HG03520 (cell line): Measurements from ENCODE around the gene SSB.
"Not testable (repeated sequence)": the region's sequence is repeated elsewhere in the genome, so short reads cannot be mapped to it uniquely, and the experiment has no call there.

ENCODE experiments used
- ATAC-seq: cut with Tn5 transposase; IDR thresholded peaks from one replicate; pipeline ENCODE4 v1.9.1; 2021; ENCODE audit warnings: mild to moderate bottlenecking, moderate library complexity; ENCODE audit not compliant: unreplicated experiment

SSB gene

GRCh38 chr2:169827272-169828140 lies 28.8 kb downstream of the SSB start, which contains the start of gene UBR3:
Gene UBR3 (plus strand): TSS chr2:169827454. CDS start chr2:169827508, 54 bp downstream.
- ATAC-seq = peak; percentile 74

- no peak for ATAC-seq
Measured at GRCh38 chr2:169828141-169828811, 29.6 kb downstream of the SSB start.

- ATAC-seq = no peak
Measured at GRCh38 chr2:169834401-169834800, 35.7 kb downstream of the SSB start.

GRCh38 chr2:169838743-169839489 lies 40.2 kb downstream of the SSB start:
- no peak for ATAC-seq

DNA sequence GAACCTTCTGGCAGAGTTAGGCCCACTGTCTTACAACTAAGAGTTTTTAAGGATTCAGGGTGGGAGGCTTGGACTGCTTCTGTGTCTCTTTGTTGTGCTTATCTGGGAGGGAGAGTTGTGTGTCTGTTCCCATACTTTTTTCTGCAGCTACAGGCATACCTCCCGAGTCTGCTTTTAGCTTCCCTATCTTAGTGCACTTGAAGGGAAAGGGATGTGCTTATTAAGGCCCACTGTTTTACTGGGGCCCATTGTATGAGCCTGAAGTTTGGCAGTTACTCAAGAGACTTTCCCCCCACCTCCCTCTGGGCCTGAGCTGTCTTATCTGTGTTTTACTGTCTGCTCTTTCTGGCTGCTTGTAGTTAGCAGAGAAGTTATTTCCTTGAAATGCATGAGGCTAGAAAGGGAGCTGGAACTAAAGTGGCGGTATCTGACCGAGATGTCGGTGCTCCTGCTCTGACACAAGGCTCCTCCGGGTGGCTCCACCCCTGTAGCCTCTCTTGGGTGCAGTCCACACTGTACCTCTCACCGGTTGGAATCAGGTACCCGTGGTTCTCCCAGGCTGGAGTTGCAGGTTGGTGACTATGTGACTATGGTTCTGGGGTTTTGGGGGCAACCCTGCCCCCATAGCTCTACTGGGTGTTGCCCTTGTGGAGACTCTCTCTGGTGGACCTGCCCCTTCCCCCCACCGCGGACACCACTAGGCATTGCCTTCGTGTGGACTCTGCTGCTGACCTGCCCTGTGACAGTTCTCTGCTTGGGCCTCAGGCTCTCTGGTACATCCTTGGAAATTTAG lies 41.5 kb downstream of the SSB start:
- ATAC-seq = no peak

- no peak for ATAC-seq
Measured at GRCh38 chr2:169840747-169841142, 42.1 kb downstream of the SSB start.

DNA sequence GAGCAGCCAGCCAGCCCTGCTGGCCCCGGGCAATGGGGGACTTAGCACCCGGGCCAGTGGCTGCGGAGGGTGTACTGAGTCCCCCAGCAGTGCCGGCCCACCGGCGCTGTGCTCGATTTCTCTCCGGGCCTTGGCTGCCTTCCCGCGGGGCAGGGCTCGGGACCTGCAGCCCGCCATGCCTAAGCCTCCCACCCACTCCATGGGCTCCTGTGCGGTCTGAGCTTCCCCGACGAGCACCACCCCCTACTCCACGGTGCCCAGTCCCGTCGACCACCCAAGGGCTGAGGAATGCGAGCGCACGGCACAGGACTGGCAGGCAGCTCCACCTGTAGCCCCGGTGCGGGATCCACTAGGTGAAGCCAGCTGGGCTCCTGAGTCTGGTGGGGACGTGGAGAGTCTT lies 43.0 kb downstream of the SSB start:
- not testable (repeated sequence) for ATAC-seq

DNA sequence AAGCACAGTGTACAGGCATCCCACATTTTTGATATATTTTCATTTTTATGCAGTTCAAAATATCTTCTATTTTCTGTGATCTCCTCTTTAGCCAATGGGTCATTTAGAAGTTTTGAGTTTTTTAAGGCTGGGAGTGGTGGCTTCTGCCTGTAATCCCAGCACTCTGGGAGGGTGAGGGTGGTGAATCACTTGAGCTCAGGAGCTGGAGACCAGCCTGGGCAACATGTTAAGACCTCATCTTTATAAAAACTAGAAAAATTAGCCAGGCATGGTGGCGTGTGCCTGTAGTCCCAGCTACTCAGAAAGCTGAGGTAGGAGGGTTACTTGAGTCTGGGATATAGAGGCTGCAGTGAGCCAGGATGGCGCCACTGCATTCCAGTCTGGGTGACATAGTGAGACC lies 46.3 kb downstream of the SSB start:
- no peak for ATAC-seq

GRCh38 chr2:169848959-169849693 lies 50.5 kb downstream of the SSB start:
- not testable (repeated sequence) for ATAC-seq

DNA sequence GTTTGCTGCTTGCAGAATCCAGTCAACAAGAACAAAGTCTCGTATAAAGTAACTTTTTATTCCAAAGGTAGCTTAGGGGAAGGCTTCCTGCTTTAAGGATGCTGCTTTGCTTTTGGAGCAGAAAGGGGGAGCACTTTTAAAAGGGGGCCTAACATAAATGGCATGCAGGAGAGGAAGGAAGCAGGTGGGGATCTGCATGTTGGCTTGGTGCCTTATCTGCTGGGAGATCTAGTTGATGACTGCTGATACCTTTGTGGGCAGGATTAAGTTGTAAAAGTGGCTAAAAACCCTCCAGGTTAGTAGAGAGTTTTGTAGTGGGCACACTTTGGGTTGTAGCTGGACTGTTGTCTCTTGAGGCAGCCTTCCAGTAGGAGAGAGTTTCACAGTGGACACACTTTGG lies 51.0 kb downstream of the SSB start:
- ATAC-seq = no peak

DNA sequence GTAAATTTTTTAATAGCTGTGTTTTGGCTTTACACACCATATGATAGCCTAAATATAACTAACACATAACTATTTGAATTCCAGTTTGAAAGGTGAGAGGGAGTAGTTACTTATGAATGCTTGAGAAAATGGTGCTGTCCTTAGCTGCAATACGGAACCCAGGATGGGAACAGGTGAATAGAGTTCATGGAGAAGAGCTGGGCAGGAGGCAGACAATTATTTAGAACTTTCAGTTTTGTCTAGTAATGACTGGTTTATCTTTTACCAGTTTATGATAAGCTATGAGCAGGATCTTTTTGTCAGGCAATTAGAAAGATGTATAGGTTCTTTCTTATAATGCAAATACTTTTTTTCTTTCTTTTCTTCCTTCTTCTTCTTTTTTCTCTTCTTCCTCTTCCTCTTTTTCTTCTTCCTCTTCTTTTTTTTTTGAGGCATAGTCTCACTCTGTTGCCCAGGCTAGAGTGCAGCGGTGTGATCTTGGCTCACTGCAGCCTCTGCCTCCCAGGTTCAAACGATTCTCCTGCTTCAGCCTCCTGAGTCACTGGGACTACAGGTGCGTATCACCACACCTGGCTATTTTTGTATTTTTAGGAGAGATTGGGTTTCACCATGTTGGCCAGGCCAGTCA lies 54.5 kb downstream of the SSB start:
- no peak for ATAC-seq

DNA sequence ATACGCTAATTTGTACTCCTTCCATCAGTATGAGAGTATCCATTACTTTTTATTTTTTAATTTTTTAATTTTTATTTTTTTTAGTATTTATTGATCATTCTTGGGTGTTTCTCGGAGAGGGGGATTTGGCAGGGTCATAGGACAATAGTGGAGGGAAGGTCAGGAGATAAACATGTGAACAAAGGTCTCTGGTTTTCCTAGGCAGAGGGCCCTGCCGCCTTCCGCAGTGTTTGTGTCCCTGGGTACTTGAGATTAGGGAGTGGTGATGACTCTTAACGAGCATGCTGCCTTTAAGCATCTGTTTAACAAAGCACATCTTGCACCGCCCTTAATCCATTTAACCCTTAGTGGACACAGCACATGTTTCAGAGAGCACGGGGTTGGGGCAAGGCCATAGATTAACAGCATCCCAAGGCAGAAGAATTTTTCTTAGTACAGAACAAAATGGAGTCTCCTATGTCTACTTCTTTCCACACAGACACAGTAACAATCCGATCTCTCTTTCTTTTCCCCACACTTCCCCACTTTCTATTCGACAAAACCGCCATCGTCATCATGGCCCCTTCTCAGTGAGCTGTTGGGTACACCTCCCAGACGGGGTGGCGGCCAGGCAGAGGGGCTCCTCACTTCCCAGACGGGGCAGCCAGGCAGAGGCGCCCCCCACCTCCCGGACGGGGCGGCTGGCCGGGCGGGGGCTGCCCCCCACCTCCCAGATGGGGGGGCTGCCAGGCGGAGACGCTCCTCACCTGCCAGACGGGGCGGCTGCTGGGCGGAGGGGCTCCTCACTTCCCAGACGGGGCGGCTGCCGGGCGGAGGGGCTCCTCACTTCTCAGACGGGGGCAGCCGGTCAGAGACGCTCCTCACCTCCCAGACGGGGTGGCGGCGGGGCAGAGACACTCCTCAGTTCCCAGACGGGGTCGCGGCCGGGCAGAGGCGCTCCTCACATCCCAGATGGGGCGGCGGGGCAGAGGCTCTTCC lies 56.9 kb downstream of the SSB start:
- ATAC-seq = not testable (repeated sequence)

DNA sequence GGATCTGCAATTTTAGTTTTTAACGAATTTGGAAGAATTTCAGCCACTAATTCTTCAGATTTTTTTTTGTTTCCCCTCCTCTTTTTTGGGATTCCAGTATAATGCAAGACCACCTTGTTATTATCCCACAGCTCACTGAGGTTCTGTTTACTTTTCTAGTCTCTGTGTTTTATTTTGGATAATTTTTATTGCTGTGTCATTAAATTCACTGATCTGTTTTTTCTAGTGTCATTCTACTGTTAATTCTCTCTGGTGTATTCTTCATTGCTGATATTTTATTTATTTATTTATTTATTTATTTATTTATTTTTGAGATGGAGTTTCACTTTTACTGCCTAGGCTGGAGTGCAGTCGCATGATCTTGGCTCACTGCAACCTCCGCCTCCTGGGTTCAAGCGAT lies 60.8 kb downstream of the SSB start:
- ATAC-seq = no peak

- ATAC-seq = no peak
Measured at GRCh38 chr2:169860149-169860548, 61.5 kb downstream of the SSB start.
